OCI-LY7 (cell line): Measurements from ENCODE around the gene CCNL1. TPM values are rescaled to one million over a fixed set of nuclear protein-coding genes. Genes with fewer than 3 reads are reported as not detected.

Source experiments
- BruUV-seq: library from RNA; stranded (reverse); fragments of 400-500 nt; replicated peaks from 2 replicates; lab custom pipeline; 2021; lab: Mats Ljungman, UMichigan
- CTCF ChIA-PET: fragments of 300-600 bp; sonication (Branson Sonifier 250); formaldehyde crosslinking; loops from one replicate; lab custom pipeline; 2022; ENCODE audit warnings: antibody characterized with exemption; ENCODE audit not compliant: unreplicated experiment; lab: Charles Lee
- POLR2A ChIA-PET: fragments of 300-600 bp; sonication (Branson Sonifier 250); formaldehyde crosslinking; loops from one replicate; lab custom pipeline; 2022; ENCODE audit warnings: antibody characterized with exemption; lab: Charles Lee
- DNase-seq: peaks from one replicate; pipeline ENCODE4 v3.0.0-alpha.2; 2015; ENCODE audit warnings: low spot score
- H2AFZ ChIP-seq: fragments of 200-600 bp; sonication (generic), shearing (Covaris generic); 2 replicates; pipeline ENCODE4 v1.6.1; 2014; ENCODE audit warnings: mild to moderate bottlenecking, antibody characterized with exemption, low read length, moderate library complexity
- H3K27ac ChIP-seq: fragments of 200-600 bp; sonication (generic); 2 replicates; pipeline ENCODE4 v1.5.1; 2014; ENCODE audit warnings: mixed run types, low read depth, mild to moderate bottlenecking, moderate library complexity, low read length, inconsistent platforms; ENCODE audit not compliant: poor library complexity, severe bottlenecking
- H3K36me3 ChIP-seq: fragments of 200-600 bp; sonication (generic); 2 replicates; pipeline ENCODE4 v1.6.1; 2014; ENCODE audit warnings: mild to moderate bottlenecking, antibody characterized with exemption, low read length, moderate library complexity, mixed read lengths; ENCODE audit not compliant: insufficient read depth
- H3K4me1 ChIP-seq: fragments of 200-600 bp; sonication (generic); 2 replicates; pipeline ENCODE4 v1.5.1; 2014; ENCODE audit warnings: mild to moderate bottlenecking, low read length; ENCODE audit not compliant: insufficient read depth, poor library complexity, severe bottlenecking
- H3K4me2 ChIP-seq: fragments of 200-600 bp; sonication (generic); 2 replicates; pipeline ENCODE4 v1.6.1; 2014; ENCODE audit warnings: mild to moderate bottlenecking, low read length
- H3K4me3 ChIP-seq: fragments of 200-600 bp; sonication (generic); 2 replicates; pipeline ENCODE4 v1.5.1; 2014; ENCODE audit warnings: mild to moderate bottlenecking, low read depth, low read length; ENCODE audit not compliant: poor library complexity, severe bottlenecking
- H3K79me2 ChIP-seq: fragments of 200-600 bp; sonication (generic); 2 replicates; pipeline ENCODE4 v1.6.1; 2016; ENCODE audit warnings: low read depth, mild to moderate bottlenecking, low read length, moderate library complexity, mixed read lengths; ENCODE audit not compliant: insufficient read depth
- H3K9me2 ChIP-seq: fragments of 200-600 bp; sonication (generic); 2 replicates; pipeline ENCODE4 v1.6.1; 2016; ENCODE audit warnings: mild to moderate bottlenecking, low read length, mixed read lengths; ENCODE audit not compliant: insufficient read depth
- H3K9me3 ChIP-seq: fragments of 200-600 bp; sonication (generic); 2 replicates; pipeline ENCODE4 v1.6.1; 2014; ENCODE audit warnings: mild to moderate bottlenecking, mixed run types, low read length, mixed read lengths
- H4K20me1 ChIP-seq: fragments of 200-600 bp; sonication (generic); 2 replicates; pipeline ENCODE4 v1.6.1; 2014; ENCODE audit warnings: mild to moderate bottlenecking, antibody characterized with exemption, low read length, moderate library complexity, mixed read lengths; ENCODE audit not compliant: insufficient read depth
- CTCF ChIP-seq: fragments of 200-600 bp; sonication (generic); conservative IDR thresholded peaks from 2 replicates; pipeline ENCODE4 v1.5.1; 2014; ENCODE audit warnings: mild to moderate bottlenecking, antibody characterized with exemption, low read length, moderate library complexity, mixed read lengths
- EZH2phosphoT487 ChIP-seq: fragments of 200-600 bp; sonication (generic); IDR thresholded peaks from 2 replicates; pipeline ENCODE4 v1.6.1; 2018; ENCODE audit warnings: low read depth, borderline replicate concordance, mild to moderate bottlenecking, mixed run types, antibody characterized with exemption, low read length, moderate library complexity, mixed read lengths
- intact Hi-C: fragments of 100-400 bp; cut with micrococcal nuclease; formaldehyde crosslinking; loops from one replicate; pipeline ENCODE4 v1.10.0; 2022; ENCODE audit not compliant: unreplicated experiment
- small RNA-seq: library from RNA; depleted of rRNA; stranded (forward); fragments of <200 nt; gene quantifications from one replicate; pipeline ENCODE3, GENCODE V24; 2014
- total RNA-seq, 2 experiments: library from RNA; depleted of rRNA in 1 of 2; stranded (reverse); fragments of >200 nt in 1 of 2; shearing (Covaris generic) in 1 of 2; gene quantifications; 2 replicates each; pipeline ENCODE4 v1.2.3, GENCODE V29; 2014 to 2022

CCNL1 gene
- total RNA-seq, 2 experiments from 2014 or later: 158 to 280 TPM

- Histone ChIP-seq H3K27ac (no peak overlapping the region), H3K4me1 (peaks cover 4% of the 10 kb centered on the region), H3K4me3 (no peak overlapping the region), H3K9me3 (no peaks in the 10 kb centered on the region), H3K36me3 (no peaks in the 10 kb centered on the region), H3K4me2 (no peak overlapping the region), H3K79me2 (no peaks in the 10 kb centered on the region), H2AFZ (peak overlapping the region; percentile 26; the same call in 1 of the 2 replicates), H3K9me2 (no peaks in the 10 kb centered on the region), H4K20me1 (no peaks in the 10 kb centered on the region)
- intact Hi-C loops: no loop called here
- ChIA-PET POLR2A (interaction anchor here (0.6 to 3.6 kb wide), 3 partner anchors 8 to 505 kb away, joined by 3 to 25 read pairs (median 4); no protein-coding TSS in a partner anchor), CTCF (no interaction called here)
- no peak for DNase-seq
- no peak for TF ChIP-seq CTCF
- TF ChIP-seq EZH2phosphoT487: no peak
- BruUV-seq: no TSS peak
Measured at GRCh38 chr3:157098121-157098822, 61.7 kb downstream of the CCNL1 start.

Small RNAs within 50 kb of the gene (small RNA-seq; reads per million reads assigned to genes)
- gene RF00019 (not detected), gene RNA5SP146 (not detected)
